ENCODE data around the gene SOHLH2.

The SOHLH2 gene, protein sequence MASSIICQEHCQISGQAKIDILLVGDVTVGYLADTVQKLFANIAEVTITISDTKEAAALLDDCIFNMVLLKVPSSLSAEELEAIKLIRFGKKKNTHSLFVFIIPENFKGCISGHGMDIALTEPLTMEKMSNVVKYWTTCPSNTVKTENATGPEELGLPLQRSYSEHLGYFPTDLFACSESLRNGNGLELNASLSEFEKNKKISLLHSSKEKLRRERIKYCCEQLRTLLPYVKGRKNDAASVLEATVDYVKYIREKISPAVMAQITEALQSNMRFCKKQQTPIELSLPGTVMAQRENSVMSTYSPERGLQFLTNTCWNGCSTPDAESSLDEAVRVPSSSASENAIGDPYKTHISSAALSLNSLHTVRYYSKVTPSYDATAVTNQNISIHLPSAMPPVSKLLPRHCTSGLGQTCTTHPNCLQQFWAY

GRCh38 chr13:36214163-36214921 lies at the start of gene SOHLH2:
TSS of gene SOHLH2 (minus strand) at chr13:36214556. CDS start at chr13:36214526, 30 bp downstream.
- no peak for DNase-seq

DNA sequence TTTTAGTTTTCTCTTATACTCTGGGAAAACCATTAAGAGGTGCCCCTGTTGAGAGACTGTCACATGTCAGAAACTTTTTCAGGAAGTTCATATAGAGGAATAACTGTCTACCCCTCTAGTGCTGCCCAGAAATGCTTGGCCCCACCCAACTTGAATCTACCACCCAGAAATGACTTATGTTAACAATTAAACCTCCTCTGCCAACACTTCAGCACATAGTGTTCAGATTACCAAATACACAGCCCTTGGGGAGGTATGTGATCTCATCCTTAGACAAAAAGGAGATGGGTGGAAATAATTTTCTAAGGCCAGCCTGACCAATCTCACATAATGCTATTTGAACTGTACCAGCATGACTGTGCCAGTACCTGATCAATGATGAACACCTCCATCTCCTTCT lies 47.6 kb upstream of the SOHLH2 start:
- no peak for DNase-seq

GRCh38 chr13:36261011-36261410 lies 46.7 kb upstream of the SOHLH2 start:
- no peak for DNase-seq

- no peak for DNase-seq
Observed at GRCh38 chr13:36259361-36260137, 45.2 kb upstream of the SOHLH2 start.

- no peak for DNase-seq
Observed at GRCh38 chr13:36258831-36259230, 44.5 kb upstream of the SOHLH2 start.

- no peak for DNase-seq
Observed at GRCh38 chr13:36251526-36251925, 37.2 kb upstream of the SOHLH2 start.

DNA sequence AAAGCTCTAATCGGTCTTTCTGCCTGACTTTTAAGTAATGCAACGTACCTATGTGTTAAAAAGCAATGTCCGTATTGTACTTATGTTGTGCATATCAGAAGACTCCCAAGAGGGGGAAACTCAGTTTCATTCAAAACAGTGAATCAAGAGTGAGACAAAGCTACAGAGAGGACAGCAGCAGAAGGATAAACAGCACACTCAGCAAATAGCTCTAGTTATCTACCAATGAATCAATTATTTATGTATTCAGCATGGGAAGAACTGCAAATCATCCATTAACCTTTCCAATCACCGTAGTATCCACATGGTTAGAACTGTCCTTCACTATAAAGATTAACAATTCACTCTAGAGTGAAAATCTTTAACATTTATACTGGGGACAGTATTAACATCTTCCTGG lies 36.7 kb upstream of the SOHLH2 start:
- DNase-seq, result no peak

GRCh38 chr13:36248700-36249099 lies 34.3 kb upstream of the SOHLH2 start:
- DNase-seq, result no peak

GRCh38 chr13:36244990-36245389 lies 30.6 kb upstream of the SOHLH2 start:
- DNase-seq, result no peak

DNA sequence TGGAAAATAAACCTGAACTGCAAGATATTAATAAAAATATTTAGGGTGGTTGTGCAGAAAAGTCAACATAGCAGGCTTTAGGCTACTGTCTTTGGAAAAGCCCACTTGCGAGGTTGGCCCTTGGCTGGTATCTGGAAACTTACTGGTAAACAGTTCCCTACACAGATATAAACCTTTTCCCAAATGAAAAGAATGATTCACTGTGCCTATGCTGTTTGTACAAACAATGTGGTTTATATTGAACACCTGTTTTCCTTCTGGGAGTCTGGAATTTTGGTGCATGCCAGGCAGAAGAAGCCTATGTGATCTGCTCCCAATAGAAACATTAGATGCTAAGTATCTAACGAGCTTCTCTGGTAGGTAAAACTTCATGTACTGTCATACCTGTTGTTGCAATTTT lies 29.7 kb upstream of the SOHLH2 start:
- DNase-seq, result no peak

GRCh38 chr13:36242761-36243160 lies 28.4 kb upstream of the SOHLH2 start:
- no peak for DNase-seq

- no peak for DNase-seq
Observed at GRCh38 chr13:36231236-36231635, 16.9 kb upstream of the SOHLH2 start.

GRCh38 chr13:36224730-36225129 lies 10.4 kb upstream of the SOHLH2 start:
- DNase-seq, result no peak

GRCh38 chr13:36219883-36220282 lies 5.5 kb upstream of the SOHLH2 start:
- no peak for DNase-seq

DNA sequence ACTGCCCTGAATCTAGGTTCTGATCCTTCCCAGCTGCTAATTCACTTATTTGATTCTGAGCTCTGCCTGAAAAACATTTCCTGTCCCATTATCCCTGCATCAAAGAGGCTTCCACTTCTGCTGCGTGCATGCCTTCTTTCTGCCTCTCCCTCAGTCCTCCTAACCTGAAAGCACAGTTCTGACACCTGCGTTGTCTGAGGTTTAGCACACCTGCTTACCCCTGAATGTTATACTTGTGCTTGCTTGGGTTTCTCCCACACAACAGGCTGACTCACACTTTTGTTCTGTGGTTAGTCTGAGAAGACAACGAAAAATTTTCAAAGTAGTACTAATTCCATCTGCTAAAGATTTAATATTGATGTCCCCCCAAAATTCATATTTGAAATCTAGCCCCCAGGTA lies 3.1 kb upstream of the SOHLH2 start:
- no peak for DNase-seq

DNA sequence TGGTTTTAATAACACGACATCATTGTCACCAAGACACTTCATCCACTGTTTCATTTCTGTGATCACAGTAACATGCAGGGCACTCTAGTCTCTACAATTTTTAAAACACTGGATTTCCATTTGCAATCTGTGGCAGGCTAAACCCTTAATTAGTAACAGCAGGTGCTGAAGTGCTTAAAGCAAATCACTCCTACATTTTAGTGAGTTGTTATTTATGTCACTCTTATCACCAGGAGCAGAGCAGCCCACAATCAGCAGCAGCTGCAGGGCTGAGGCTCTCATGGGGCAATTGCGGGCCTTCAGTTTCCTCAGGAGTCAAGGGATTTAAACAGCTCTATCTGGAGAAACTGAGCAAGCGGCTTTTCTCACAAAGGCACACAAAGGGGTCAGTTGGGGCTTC lies 1.6 kb downstream of the SOHLH2 start:
- DNase-seq, result no peak

GRCh38 chr13:36211567-36211966 lies 2.8 kb downstream of the SOHLH2 start:
- DNase-seq, result no peak

DNA sequence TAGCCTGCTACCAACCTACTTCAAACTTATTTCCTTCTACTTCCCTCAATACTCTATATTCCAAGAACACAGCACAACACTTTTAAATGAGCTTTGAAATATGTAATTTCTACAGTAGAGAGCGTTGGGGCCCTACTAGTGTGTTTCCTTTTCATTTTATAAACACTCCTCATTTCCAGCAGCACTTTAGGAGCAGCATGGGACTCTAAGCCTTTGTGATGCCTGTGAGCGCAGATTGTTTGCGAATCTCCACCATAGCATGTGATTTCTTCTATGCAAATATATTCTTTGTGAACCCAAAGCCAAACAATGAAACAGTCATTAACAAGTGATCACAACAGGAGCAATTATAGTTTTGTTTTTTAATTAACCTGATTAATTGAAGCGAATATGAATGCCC lies 3.6 kb downstream of the SOHLH2 start:
- DNase-seq, result no peak

- no peak for DNase-seq
Observed at GRCh38 chr13:36207672-36208071, 6.7 kb downstream of the SOHLH2 start.

DNA sequence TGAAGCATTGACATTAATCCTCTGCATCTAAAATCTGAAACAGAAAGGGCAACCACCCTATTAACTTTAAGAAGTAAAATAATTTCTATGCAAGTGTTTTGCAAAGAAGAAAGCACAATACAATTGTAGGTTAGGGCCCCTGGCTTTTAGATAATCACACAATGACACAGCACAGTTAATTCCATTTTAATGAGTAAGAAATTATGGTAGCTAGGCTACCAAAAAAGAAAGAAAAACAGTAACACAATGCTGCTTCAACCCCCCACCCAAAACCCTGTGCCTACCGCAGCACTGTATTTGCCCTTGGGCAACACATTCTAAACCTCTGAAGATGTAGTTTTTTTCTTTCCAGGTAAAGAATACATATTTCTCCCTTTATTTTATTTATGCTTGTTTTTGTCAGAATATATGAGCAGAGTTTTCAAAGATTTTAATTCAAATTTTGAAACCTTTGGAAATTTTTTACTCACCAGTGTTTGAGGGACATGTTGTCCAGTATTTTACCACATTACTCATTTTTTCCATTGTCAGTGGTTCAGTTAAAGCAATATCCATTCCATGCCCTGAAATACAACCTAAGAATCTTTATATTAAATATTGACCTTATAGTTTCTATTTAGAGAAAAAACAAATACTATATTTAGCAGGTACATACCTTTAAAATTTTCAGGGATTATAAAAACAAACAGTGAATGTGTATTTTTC lies 21.1 kb downstream of the SOHLH2 start:
- DNase-seq, result no peak

DNA sequence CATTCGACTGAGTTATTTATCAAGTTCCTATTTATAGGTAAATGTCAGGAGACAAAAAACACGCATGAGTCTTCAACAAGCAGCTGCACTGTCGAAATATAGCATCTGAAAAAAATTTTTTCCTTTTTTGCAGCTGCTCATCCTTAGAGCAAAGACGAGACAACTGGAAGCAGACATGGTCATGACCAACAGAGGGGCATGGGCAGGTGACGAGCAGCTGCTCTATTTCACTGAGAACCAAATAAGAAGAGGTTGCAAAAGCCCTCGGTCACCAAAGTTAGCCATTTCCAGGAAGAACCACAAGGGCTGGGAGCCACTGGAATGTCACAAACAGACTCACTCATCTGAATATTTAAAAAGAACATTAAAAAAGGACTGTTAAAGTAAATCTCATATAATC lies 22.2 kb downstream of the SOHLH2 start:
- no peak for DNase-seq

DNA sequence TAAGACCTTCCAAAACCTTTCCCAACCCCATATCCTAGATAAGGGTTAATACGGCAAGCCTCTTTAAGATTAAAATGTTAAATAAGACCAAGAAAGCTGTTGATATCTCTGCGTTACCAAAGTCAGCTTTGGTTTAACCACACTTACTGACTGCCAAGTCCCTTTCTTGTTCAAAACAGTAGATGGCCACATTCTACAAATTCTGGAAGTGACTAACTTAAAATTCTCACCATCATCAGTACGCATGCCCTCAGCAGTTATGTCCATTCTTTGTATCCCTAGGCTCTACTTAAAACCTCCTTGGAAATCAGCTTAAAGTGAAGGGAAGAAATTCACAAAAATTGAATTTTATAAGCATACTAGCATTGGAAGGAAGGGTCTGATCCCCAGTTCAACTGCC lies 23.6 kb downstream of the SOHLH2 start:
- no peak for DNase-seq

DNA sequence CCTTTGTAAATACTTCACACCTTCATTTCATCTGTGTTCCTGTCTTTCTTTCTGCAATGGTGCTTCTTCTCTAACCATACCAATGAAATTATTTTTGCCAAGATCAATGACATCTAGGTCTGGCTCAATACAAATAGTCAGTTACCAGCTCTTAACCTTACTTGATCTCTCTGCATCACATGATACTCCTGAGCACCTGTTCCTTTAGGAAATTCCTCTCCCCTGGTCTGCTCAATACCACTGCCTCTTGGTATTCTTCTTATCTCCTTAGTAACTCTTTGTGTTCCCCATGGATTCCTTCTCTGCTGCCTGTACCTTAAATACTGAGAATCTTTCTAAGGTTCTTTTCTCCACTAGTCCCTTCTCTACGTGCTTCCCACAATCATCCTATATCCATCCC lies 25.9 kb downstream of the SOHLH2 start:
- no peak for DNase-seq

All from activated CD4-positive, alpha-beta T cell treated with anti-CD3 and anti-CD28 coated beads for 4 hours (primary cell).